Mesendoderm (in vitro differentiated cells): ENCODE data around the gene TFF3.
A peak's percentile ranks its signal among the peaks of the same experiment; 100 is the strongest.

Experiments used
- DNase-seq: peaks from one replicate; pipeline ENCODE4 v3.0.0; 2013
- H2AK5ac ChIP-seq: 2 replicates; pipeline ENCODE4 v1.6.1; 2013; ENCODE audit warnings: low read length, inconsistent platforms
- H2BK120ac ChIP-seq: 2 replicates; pipeline ENCODE4 v1.6.1; 2013; ENCODE audit warnings: low read depth, mild to moderate bottlenecking, low read length, moderate library complexity, mixed read lengths
- H2BK15ac ChIP-seq: replicated peaks from 2 replicates; pipeline ENCODE4 v1.6.1; 2013; ENCODE audit warnings: low read depth, mild to moderate bottlenecking, moderate library complexity
- H2BK5ac ChIP-seq: 2 replicates; pipeline ENCODE4 v1.6.1; 2013; ENCODE audit warnings: low read length, inconsistent platforms
- H3K18ac ChIP-seq: 2 replicates; pipeline ENCODE4 v1.6.1; 2013; ENCODE audit warnings: mild to moderate bottlenecking, low read length, mixed read lengths
- H3K23ac ChIP-seq: one replicate; pipeline ENCODE4 v1.6.1; 2013; ENCODE audit warnings: low read length
- H3K27ac ChIP-seq: 2 replicates; pipeline ENCODE4 v1.5.1; 2013; ENCODE audit warnings: low read depth, mild to moderate bottlenecking, inconsistent platforms, low read length, moderate library complexity
- H3K27me3 ChIP-seq: 2 replicates; pipeline ENCODE4 v1.6.1; 2013; ENCODE audit warnings: low read length, control low read depth, mild to moderate bottlenecking, inconsistent platforms; ENCODE audit not compliant: insufficient read depth, poor library complexity
- H3K36me3 ChIP-seq: 2 replicates; pipeline ENCODE4 v1.6.1; 2013; ENCODE audit warnings: low read length, inconsistent platforms; ENCODE audit not compliant: control insufficient read depth, insufficient read depth
- H3K4ac ChIP-seq: one replicate; pipeline ENCODE4 v1.6.1; 2013; ENCODE audit warnings: low read depth, mild to moderate bottlenecking, low read length, moderate library complexity
- H3K4me1 ChIP-seq: 2 replicates; pipeline ENCODE4 v1.6.1; 2013; ENCODE audit warnings: low read depth, low read length, inconsistent platforms; ENCODE audit not compliant: control insufficient read depth
- H3K4me2 ChIP-seq: 2 replicates; pipeline ENCODE4 v1.6.1; 2013; ENCODE audit warnings: low read length
- H3K4me3 ChIP-seq: 2 replicates; pipeline ENCODE4 v1.5.1; 2013; ENCODE audit warnings: mild to moderate bottlenecking, low read length
- H3K56ac ChIP-seq: one replicate; pipeline ENCODE4 v1.6.1; 2013; ENCODE audit warnings: low read length
- H3K79me1 ChIP-seq: 2 replicates; pipeline ENCODE4 v1.6.1; 2013; ENCODE audit warnings: low read length, inconsistent platforms
- H3K79me2 ChIP-seq: 2 replicates; pipeline ENCODE4 v1.6.1; 2013; ENCODE audit warnings: mild to moderate bottlenecking, low read length; ENCODE audit not compliant: control insufficient read depth, insufficient read depth
- H3K9ac ChIP-seq: 2 replicates; pipeline ENCODE4 v1.6.1; 2013; ENCODE audit warnings: low read length, inconsistent platforms
- H4K5ac ChIP-seq: one replicate; pipeline ENCODE4 v1.6.1; 2013; ENCODE audit warnings: low read length
- H4K8ac ChIP-seq: one replicate; pipeline ENCODE4 v1.6.1; 2013; ENCODE audit warnings: low read depth, mild to moderate bottlenecking, control low read depth, low read length, moderate library complexity
- WGBS: extraction: QIAGEN DNeasy Blood & Tissue Kit; methylation state at CpG from one replicate; pipeline ENCODE4 v1.1.7; 2013; ENCODE audit warnings: low lambda C conversion rate, missing lambda C conversion rate; ENCODE audit not compliant: insufficient coverage; ENCODE audit errors: extremely low coverage; 5-methylcytosine and 5-hydroxymethylcytosine counted together

TFF3 gene

DNA sequence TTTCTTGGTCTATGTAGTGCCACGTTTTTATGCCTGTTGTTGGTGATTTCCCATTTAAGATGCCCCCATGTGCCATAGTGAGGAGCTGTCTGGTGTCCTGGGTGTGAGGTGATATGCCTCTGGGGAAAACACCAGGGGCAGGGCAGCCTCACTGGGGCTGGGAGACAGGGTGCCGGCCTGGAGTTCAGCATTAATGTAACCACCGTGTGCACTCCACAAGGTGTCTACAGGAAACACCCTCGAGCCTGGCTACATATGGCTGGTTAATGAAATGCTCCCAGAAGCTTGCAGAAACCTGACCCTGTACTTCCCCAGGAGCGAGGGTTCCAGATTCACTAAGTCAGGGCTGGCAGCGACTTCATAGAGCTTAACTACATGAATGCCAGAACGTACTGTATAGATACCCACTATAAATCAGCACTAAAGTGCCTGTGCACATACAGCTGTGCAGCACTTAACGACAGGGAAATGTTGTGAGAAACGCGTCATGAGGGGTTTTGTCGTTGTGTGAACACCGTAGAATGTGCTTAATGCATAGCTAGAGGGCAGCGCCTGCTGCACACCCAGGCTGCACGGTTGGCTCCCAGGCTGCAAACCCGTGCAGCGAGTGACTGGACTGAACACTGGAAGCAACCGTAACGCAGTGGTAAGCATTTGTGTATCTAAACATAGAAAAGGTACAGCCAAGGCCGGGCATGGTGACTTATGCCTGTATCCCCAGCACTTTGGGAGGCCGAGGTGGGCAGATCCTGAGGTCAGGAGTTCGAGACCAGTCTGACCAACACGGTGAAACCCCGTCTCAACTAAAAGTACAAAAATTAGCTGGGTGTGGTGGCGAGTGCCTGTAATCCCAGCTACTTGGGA lies 25.2 kb upstream of the TFF3 start:
- H4K8ac ChIP-seq, result no peak overlapping the region
- no peak overlapping the region for H3K23ac ChIP-seq
- no peak overlapping the region for H4K5ac ChIP-seq
- no peak overlapping the region for H2BK15ac ChIP-seq
- no peak overlapping the region for H2AK5ac ChIP-seq
- H3K4me3 ChIP-seq, result no peak overlapping the region
- H3K27ac ChIP-seq, result no peak overlapping the region
- H3K4me1 ChIP-seq, result no peaks in the 10 kb centered on the region
- H3K18ac ChIP-seq, result no peak overlapping the region
- no peaks in the 10 kb centered on the region for H3K79me2 ChIP-seq
- no peak overlapping the region for H3K56ac ChIP-seq
- no peaks in the 10 kb centered on the region for H3K27me3 ChIP-seq
- no peak overlapping the region for H3K9ac ChIP-seq
- H2BK120ac ChIP-seq, result no peak overlapping the region
- no peaks in the 10 kb centered on the region for H3K36me3 ChIP-seq
- H2BK5ac ChIP-seq, result no peak overlapping the region
- no peak for DNase-seq
- no peak overlapping the region for H3K4ac ChIP-seq
- no CpG with 5 or more reads among the region's 24 CpGs for WGBS
- H3K4me2 ChIP-seq, result no peak overlapping the region
- H3K79me1 ChIP-seq, result no peaks in the 10 kb centered on the region

DNA sequence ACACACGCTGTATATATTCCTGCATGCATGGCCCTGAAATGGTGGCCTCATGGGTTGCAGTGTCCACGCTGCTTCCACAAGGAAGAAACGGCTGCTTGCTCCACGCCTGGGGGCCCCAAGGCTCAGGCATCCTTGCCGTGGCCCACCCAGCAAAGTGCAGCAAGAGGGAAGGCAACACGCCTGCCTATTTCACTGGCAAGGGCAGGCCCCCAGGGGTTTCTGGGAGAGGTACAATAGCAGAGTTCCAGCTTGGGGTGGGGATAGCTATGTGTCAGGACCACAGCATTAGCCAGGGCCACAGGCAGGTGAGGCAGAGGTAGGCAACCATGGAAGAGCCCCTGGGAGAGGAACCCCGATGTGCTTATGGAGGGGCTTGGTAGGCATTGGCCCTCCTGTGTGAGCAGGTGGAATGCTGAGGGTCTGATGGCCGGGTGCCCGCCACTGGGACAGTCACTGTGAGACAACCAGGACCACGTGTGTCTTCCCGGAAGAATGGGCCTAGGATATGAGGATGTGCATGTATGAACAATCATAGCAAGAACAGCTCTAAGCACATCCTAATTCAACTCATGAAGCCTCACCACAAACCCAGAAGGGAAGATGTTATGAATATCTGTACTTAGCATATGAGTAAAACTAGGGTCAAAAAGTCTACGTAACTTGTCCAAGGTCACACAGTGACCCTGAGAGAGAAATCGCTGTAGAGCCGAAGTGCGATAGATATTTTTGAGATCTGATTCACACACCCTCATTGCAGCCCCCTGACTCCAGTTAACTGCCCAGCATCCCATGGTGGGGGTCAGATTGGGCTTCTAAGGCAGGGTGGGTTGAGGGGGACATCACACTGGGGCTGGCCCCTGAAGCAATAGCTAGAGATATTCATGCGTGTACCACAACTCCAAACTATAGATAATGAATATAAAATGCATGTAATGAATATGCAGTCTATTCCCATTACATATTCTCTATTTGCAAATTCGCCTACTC lies 23.8 kb upstream of the TFF3 start:
- H3K23ac ChIP-seq, result no peak overlapping the region
- H3K4me2 ChIP-seq, result no peak overlapping the region
- no peaks in the 10 kb centered on the region for H3K36me3 ChIP-seq
- H3K27ac ChIP-seq, result no peak overlapping the region
- no peaks in the 10 kb centered on the region for H3K4me1 ChIP-seq
- H4K8ac ChIP-seq, result no peak overlapping the region
- no peak overlapping the region for H3K9ac ChIP-seq
- no peak overlapping the region for H3K4me3 ChIP-seq
- H3K4ac ChIP-seq, result no peak overlapping the region
- no peak for DNase-seq
- WGBS, result no CpG with 5 or more reads among the region's 17 CpGs
- H2AK5ac ChIP-seq, result no peak overlapping the region
- no peaks in the 10 kb centered on the region for H3K27me3 ChIP-seq
- no peak overlapping the region for H3K18ac ChIP-seq
- H3K56ac ChIP-seq, result no peak overlapping the region
- no peak overlapping the region for H2BK5ac ChIP-seq
- H3K79me2 ChIP-seq, result no peaks in the 10 kb centered on the region
- no peak overlapping the region for H4K5ac ChIP-seq
- no peak overlapping the region for H2BK15ac ChIP-seq
- no peaks in the 10 kb centered on the region for H3K79me1 ChIP-seq
- no peak overlapping the region for H2BK120ac ChIP-seq

DNA sequence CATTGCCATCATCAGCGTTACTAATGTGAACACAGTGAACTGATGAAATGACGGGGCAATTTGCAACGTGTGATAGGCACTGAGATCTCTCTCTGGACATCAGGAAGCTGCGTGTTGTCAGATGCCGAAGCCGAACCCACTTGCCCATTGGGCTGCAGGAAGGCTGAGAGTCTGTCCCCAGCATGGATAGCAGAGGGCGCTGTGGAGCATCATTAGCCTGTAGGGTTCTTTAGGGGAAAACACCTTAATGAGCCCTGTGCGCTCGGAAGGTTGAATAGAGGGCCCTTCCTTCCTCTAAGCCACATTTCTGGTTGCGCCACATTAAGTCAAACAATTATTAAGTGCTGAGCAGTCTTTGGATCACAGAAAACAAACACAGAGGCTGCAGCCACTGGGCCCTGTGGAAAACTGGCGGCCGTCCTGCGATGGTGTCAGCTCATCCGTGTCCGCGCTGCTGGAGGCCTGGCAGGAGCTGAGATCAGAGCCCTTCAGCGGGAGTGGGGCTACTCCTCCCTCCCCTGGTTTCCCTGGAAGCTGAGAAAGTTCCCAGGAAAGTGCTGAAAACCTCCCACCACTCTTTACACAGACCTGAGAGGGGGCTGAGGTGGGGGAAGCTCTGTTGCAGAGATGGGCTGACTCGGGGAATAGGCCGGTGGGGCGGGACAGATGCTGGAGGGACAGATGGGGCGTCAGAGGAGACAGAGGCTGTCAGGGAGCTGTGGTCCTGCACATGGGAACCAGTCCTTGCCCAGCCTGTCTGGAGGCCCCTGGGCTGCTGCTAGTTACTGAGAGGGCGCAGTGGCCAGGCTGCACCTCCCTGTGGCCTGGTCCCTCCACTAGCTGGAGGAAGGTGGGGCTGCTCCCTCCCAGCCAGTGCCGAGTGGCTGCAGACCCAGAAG lies 22.9 kb upstream of the TFF3 start:
- Histone ChIP-seq H3K4ac (no peak overlapping the region), H3K4me3 (no peak overlapping the region), H3K79me1 (no peaks in the 10 kb centered on the region), H2BK5ac (no peak overlapping the region), H2BK15ac (no peak overlapping the region), H3K4me2 (no peak overlapping the region), H3K27me3 (no peaks in the 10 kb centered on the region), H4K5ac (no peak overlapping the region), H3K4me1 (no peaks in the 10 kb centered on the region), H3K9ac (no peak overlapping the region), H3K23ac (no peak overlapping the region), H3K27ac (no peak overlapping the region), H3K79me2 (no peaks in the 10 kb centered on the region), H2AK5ac (no peak overlapping the region), H4K8ac (no peak overlapping the region), H3K56ac (no peak overlapping the region), H3K18ac (no peak overlapping the region), H3K36me3 (no peaks in the 10 kb centered on the region), H2BK120ac (no peak overlapping the region)
- WGBS, result no CpG with 5 or more reads among the region's 23 CpGs
- DNase-seq, result peak; percentile 80

DNA sequence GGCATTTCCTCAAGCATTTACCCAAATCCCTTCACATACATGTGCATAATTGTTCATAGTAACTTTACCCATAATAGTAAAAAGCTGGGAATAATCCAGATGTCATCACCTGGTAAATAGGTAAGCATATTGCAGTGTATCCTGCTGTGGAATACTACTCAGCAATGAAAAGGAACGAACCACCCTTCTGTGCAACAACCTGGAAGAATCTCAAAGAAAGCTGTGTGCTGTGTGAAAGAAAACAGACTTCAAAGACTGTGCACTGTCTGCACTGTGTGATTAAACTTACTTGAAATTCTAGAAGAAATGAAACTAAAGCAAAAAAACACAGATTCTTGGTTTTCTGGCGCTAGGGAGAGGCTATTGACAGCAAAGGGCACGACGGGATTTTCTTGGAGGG lies 22.1 kb upstream of the TFF3 start:
- H2BK120ac ChIP-seq, result no peak overlapping the region
- H3K18ac ChIP-seq, result no peak overlapping the region
- H3K56ac ChIP-seq, result no peak overlapping the region
- no CpG with 5 or more reads among the region's 4 CpGs for WGBS
- no peak overlapping the region for H4K5ac ChIP-seq
- H3K4ac ChIP-seq, result no peak overlapping the region
- no peak overlapping the region for H3K9ac ChIP-seq
- no peak overlapping the region for H3K23ac ChIP-seq
- H3K4me1 ChIP-seq, result no peaks in the 10 kb centered on the region
- no peak overlapping the region for H2BK5ac ChIP-seq
- no peak overlapping the region for H3K27ac ChIP-seq
- H4K8ac ChIP-seq, result no peak overlapping the region
- no peak overlapping the region for H2AK5ac ChIP-seq
- no peaks in the 10 kb centered on the region for H3K36me3 ChIP-seq
- no peaks in the 10 kb centered on the region for H3K27me3 ChIP-seq
- H3K79me2 ChIP-seq, result no peaks in the 10 kb centered on the region
- no peak overlapping the region for H2BK15ac ChIP-seq
- H3K4me2 ChIP-seq, result no peak overlapping the region
- H3K79me1 ChIP-seq, result no peaks in the 10 kb centered on the region
- DNase-seq, result no peak
- no peak overlapping the region for H3K4me3 ChIP-seq

DNA sequence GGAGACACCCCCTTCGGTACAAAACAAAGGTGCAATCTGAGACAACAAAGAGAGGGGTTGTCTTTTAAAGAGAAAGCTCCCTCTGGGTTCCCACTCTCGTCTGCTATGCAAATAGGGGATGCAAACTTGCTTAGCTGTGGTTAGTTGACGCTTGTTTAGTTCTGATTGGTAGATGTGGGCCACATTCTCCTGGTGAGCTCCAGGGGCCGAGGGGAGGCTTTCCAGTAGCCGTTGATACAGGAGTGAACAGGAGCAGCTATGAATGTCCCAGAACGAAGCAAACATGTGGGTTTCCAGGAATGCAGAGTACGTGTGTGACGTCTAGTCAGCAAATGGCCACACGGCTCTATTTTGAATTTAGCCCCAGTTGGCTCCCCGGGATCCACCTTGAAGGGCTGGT lies 20.8 kb upstream of the TFF3 start:
- peak overlapping the region; percentile 68 for H3K56ac ChIP-seq
- peak; percentile 83 for DNase-seq
- H2BK15ac ChIP-seq, result no peak overlapping the region
- H3K9ac ChIP-seq, result peak overlapping the region; percentile 35
- no peak overlapping the region for H3K23ac ChIP-seq
- WGBS, result no CpG with 5 or more reads among the region's 10 CpGs
- no peaks in the 10 kb centered on the region for H3K36me3 ChIP-seq
- H2BK120ac ChIP-seq, result no peak overlapping the region
- H4K5ac ChIP-seq, result no peak overlapping the region
- no peak overlapping the region for H3K4me3 ChIP-seq
- H3K4me1 ChIP-seq, result no peaks in the 10 kb centered on the region
- no peak overlapping the region for H2BK5ac ChIP-seq
- H3K27me3 ChIP-seq, result no peaks in the 10 kb centered on the region
- no peak overlapping the region for H3K18ac ChIP-seq
- H3K4me2 ChIP-seq, result no peak overlapping the region
- H3K79me2 ChIP-seq, result no peaks in the 10 kb centered on the region
- H2AK5ac ChIP-seq, result no peak overlapping the region
- no peak overlapping the region for H3K4ac ChIP-seq
- no peak overlapping the region for H4K8ac ChIP-seq
- H3K79me1 ChIP-seq, result no peaks in the 10 kb centered on the region
- H3K27ac ChIP-seq, result no peak overlapping the region
